K562 (cell line): ENCODE data around the gene PINK1.

Source experiments
- CEBPB ChIP-seq: fragments of 450-650 bp; IDR thresholded peaks from 2 replicates; pipeline ENCODE4 v1.6.1; 2016; ENCODE audit warnings: missing genetic modification characterization, missing compliant biosample characterization
- CHD1 ChIP-seq: fragments of 200-600 bp; sonication (generic); IDR thresholded peaks from one replicate; pipeline ENCODE4 v1.6.1; 2012; ENCODE audit warnings: mild to moderate bottlenecking, moderate library complexity, low read length, inconsistent platforms
- ELF4 ChIP-seq: fragments of 450-650 bp; formaldehyde crosslinking; IDR thresholded peaks from 2 replicates; pipeline ENCODE4 v1.4.0; 2022; ENCODE audit warnings: missing genetic modification characterization
- EZH2 ChIP-seq: IDR thresholded peaks from 2 replicates; pipeline ENCODE4 v1.6.1; 2012; ENCODE audit warnings: low read depth, mild to moderate bottlenecking, inconsistent platforms, low read length, borderline replicate concordance
- MAZ ChIP-seq, 2 experiments: fragments of 450-650 bp in 1 of 2; sonication (generic) in 1 of 2; formaldehyde crosslinking; IDR thresholded peaks in 1 of 2; conservative IDR thresholded peaks in 1 of 2; 2 replicates each; pipeline versions ENCODE4 v1.4.0 to v1.5.0; 2020; ENCODE audit warnings: mild to moderate bottlenecking in 1 of 2, missing genetic modification reagents in 1 of 2
- NFE2 ChIP-seq: IDR thresholded peaks from 2 replicates; pipeline ENCODE4 v1.6.1; 2014; ENCODE audit warnings: antibody characterized with exemption, low read depth
- SREBF1 ChIP-seq: fragments of 150-350 bp; IDR thresholded peaks from 2 replicates; pipeline ENCODE4 v1.6.1; 2014; ENCODE audit warnings: antibody characterized with exemption, low read depth, low read length, borderline replicate concordance
- ZKSCAN3 ChIP-seq: fragments of 250-450 bp; sonication (Bioruptor Pico); IDR thresholded peaks from 2 replicates; pipeline ENCODE4 v1.4.0; 2020
- ZNF24 ChIP-seq: fragments of 450-650 bp; IDR thresholded peaks from 2 replicates; pipeline ENCODE4 v1.6.1; 2016
- ZNF3 ChIP-seq: fragments of 250-450 bp; sonication (Bioruptor Pico); IDR thresholded peaks from 2 replicates; pipeline ENCODE4 v1.5.0; 2021; ENCODE audit warnings: mild to moderate bottlenecking, moderate library complexity
- TF ChIP-seq, protein P1 (sequence below), 3 experiments: IDR thresholded peaks in 2 of 3; conservative IDR thresholded peaks in 1 of 3; 2 replicates each; pipeline ENCODE4 v1.5.1; 2011 to 2012; ENCODE audit warnings: low read length in 3 of 3, mild to moderate bottlenecking in 3 of 3, control low read depth in 2 of 3, improper control_type of control experiment in 1 of 3, inconsistent platforms in 1 of 3, low read depth in 1 of 3, mixed read lengths in 1 of 3, moderate library complexity in 1 of 3; ENCODE audit not compliant: insufficient read depth in 2 of 3
- TF ChIP-seq, protein P2 (sequence below), 2 experiments: fragments of 450-650 bp; IDR thresholded peaks; 2 replicates each; pipeline ENCODE4 v1.6.1; 2016
- TF ChIP-seq, protein P3 (sequence below): sonication (generic); formaldehyde crosslinking; IDR thresholded peaks from 2 replicates; pipeline ENCODE4 v1.8.1; 2023; ENCODE audit warnings: mild to moderate bottlenecking, missing genetic modification reagents
- TF ChIP-seq, protein P4 (sequence below): sonication (generic); formaldehyde crosslinking; IDR thresholded peaks from 2 replicates; pipeline ENCODE4 v1.8.0; 2023; ENCODE audit warnings: mild to moderate bottlenecking, missing genetic modification reagents

DNA sequence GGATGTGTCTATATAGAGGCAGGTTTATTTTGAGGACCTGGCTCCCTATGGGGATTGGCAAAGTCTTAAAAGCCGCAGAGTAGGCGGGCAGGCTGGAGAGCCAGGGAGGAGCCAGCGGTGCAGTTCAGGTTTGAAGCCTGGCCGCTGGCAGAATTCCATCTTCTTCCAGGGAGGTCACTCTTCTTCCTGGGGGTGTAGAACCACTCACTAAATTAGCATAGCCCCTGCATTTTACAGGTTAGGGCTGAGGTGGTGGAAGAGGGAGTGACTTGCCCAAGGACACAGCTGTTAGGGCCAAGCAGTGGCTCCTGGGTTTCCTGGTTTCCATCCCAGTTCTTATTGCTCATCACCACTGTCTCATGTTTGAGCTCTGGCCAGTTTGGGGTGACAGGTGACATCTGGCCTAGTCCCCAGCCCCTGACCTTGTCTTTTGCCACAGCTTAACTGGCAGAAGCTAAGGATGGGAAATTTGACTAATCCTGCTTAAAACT, 1.4 kb downstream of the PINK1 start:
- TF ChIP-seq ZNF3 (CRISPR knock-in tag), result no peak
- TF ChIP-seq MAZ (CRISPR knock-in tag; conservative IDR thresholded peaks at IDR 0.05 in 1 of 2, IDR thresholded peaks at IDR 0.05 in 1 of 2), result no peak
- TF ChIP-seq ELF4 (CRISPR knock-in tag), result no peak
- TF ChIP-seq SREBF1, result no peak
- TF ChIP-seq, protein P1, sequence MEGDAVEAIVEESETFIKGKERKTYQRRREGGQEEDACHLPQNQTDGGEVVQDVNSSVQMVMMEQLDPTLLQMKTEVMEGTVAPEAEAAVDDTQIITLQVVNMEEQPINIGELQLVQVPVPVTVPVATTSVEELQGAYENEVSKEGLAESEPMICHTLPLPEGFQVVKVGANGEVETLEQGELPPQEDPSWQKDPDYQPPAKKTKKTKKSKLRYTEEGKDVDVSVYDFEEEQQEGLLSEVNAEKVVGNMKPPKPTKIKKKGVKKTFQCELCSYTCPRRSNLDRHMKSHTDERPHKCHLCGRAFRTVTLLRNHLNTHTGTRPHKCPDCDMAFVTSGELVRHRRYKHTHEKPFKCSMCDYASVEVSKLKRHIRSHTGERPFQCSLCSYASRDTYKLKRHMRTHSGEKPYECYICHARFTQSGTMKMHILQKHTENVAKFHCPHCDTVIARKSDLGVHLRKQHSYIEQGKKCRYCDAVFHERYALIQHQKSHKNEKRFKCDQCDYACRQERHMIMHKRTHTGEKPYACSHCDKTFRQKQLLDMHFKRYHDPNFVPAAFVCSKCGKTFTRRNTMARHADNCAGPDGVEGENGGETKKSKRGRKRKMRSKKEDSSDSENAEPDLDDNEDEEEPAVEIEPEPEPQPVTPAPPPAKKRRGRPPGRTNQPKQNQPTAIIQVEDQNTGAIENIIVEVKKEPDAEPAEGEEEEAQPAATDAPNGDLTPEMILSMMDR (IDR thresholded peaks at IDR 0.05 in 2 of 3, conservative IDR thresholded peaks at IDR 0.05 in 1 of 3; ENCODE audit: insufficient read depth in 2 of 3, low read depth in 1 of 3, low read length in 3 of 3), result no peak
- no peak for TF ChIP-seq NFE2
- TF ChIP-seq ZKSCAN3 (CRISPR knock-in tag), result no peak
- TF ChIP-seq, protein P2, sequence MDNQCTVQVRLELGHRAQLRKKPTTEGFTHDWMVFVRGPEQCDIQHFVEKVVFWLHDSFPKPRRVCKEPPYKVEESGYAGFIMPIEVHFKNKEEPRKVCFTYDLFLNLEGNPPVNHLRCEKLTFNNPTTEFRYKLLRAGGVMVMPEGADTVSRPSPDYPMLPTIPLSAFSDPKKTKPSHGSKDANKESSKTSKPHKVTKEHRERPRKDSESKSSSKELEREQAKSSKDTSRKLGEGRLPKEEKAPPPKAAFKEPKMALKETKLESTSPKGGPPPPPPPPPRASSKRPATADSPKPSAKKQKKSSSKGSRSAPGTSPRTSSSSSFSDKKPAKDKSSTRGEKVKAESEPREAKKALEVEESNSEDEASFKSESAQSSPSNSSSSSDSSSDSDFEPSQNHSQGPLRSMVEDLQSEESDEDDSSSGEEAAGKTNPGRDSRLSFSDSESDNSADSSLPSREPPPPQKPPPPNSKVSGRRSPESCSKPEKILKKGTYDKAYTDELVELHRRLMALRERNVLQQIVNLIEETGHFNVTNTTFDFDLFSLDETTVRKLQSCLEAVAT (IDR thresholded peaks at IDR 0.05), result no peak
- no peak for TF ChIP-seq CHD1
- TF ChIP-seq, protein P3, sequence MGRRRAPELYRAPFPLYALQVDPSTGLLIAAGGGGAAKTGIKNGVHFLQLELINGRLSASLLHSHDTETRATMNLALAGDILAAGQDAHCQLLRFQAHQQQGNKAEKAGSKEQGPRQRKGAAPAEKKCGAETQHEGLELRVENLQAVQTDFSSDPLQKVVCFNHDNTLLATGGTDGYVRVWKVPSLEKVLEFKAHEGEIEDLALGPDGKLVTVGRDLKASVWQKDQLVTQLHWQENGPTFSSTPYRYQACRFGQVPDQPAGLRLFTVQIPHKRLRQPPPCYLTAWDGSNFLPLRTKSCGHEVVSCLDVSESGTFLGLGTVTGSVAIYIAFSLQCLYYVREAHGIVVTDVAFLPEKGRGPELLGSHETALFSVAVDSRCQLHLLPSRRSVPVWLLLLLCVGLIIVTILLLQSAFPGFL (CRISPR knock-in tag), result no peak
- no peak for TF ChIP-seq CEBPB (tag)
- TF ChIP-seq EZH2, result no peak
- no peak for TF ChIP-seq ZNF24
- TF ChIP-seq, protein P4, sequence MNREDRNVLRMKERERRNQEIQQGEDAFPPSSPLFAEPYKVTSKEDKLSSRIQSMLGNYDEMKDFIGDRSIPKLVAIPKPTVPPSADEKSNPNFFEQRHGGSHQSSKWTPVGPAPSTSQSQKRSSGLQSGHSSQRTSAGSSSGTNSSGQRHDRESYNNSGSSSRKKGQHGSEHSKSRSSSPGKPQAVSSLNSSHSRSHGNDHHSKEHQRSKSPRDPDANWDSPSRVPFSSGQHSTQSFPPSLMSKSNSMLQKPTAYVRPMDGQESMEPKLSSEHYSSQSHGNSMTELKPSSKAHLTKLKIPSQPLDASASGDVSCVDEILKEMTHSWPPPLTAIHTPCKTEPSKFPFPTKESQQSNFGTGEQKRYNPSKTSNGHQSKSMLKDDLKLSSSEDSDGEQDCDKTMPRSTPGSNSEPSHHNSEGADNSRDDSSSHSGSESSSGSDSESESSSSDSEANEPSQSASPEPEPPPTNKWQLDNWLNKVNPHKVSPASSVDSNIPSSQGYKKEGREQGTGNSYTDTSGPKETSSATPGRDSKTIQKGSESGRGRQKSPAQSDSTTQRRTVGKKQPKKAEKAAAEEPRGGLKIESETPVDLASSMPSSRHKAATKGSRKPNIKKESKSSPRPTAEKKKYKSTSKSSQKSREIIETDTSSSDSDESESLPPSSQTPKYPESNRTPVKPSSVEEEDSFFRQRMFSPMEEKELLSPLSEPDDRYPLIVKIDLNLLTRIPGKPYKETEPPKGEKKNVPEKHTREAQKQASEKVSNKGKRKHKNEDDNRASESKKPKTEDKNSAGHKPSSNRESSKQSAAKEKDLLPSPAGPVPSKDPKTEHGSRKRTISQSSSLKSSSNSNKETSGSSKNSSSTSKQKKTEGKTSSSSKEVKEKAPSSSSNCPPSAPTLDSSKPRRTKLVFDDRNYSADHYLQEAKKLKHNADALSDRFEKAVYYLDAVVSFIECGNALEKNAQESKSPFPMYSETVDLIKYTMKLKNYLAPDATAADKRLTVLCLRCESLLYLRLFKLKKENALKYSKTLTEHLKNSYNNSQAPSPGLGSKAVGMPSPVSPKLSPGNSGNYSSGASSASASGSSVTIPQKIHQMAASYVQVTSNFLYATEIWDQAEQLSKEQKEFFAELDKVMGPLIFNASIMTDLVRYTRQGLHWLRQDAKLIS (CRISPR knock-in tag), result no peak
